NCI-H2196 (cell line): ENCODE data around the gene SHC4.

Experiments
- DNase-seq: peaks from one replicate; lab custom pipeline; 2025; ENCODE audit not compliant: unreplicated experiment; lab: John Stamatoyannopoulos, UW

The SHC4 gene

DNA sequence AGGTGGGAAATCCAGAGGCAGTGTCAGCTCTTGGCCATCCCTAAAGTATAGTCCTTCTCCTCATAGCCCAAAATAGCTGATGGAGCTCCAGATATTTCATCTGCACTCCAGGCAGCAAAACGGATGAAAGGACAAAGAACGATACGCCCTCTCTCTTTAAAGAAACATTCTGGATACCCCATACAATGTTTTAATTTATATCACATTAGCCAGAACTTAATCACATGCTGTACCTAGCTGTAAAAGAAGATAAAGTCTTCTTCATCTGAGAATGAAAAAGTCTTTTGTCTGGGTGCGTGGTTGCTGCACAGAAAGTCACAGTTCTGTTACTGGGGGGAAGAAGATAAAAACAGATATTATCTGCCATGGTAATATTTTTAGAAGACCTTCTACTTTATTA is 4.3 kb upstream of the SHC4 start:
- DNase-seq, result no peak

- DNase-seq, result no peak
Observed at GRCh38 chr15:48967336-48967735, 3.6 kb upstream of the SHC4 start.

DNA sequence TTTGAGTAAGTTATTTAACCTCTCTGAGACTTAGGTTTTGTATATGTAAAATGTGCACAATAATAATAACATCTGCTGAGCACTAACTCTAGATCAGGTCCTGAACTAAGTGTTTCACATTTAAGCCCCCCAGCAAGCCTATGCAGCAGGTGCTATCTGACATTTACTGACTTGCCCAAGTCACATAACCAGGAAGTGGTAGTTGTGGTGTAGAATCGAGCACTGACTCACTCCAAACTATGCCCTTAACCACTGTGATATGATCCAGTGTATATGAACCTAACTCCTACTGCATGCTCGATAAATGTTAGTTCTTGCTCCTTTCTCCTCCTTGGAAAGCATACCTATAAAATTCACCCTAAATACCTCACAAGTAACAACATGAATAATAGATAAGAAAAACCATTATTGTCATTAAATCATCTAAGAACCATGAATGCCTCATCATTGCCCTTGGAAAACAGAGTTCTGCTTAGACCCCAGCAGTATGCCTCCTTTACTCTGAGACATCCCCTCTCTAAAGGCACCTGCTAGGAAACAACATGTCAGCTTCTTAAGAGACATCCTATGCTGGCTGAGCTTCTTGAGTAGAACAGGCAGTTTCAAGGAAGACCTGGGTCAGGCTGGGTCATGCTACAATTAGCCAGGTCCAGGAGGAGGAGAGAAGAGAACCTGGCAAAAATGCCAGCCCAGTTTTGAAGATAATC is 3.0 kb upstream of the SHC4 start:
- DNase-seq, result no peak

DNA sequence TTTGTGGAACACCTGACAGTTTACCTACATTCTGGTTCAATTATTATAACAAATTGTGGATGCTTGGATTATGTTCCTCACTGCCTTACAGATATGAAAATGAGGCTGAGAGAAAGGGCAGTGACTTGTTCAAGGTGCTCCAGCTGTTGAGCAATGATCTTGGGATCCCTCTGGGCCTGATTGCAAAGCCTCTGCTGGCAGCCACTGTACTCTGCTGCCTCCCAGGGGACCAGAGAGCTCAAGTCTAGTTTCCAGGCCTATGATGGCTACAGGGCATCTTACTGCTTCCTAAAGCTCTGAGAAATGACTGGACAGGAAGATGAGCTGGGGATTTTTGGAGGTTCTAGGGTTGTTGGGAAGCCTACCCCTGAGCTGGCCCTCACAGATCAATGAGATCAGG is 2.3 kb upstream of the SHC4 start:
- no peak for DNase-seq

DNA sequence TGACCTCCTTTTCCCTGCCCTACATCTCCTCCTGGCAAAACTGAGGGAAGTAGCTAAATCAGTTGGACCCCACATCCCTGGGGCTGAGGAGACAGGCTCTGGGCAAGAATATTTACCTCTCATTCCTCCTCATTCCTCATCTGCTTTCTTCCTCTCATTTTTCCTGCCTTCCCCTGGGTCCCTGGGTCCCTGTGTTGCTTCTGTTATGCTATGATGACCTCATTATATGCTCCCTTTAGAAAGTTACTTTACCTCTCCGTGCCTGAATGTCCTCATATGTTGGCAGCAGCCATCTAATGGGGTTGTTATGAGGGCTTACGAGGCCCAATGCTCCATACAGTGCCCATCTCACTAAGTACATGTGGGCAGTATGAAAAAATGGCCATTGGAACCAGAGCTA is 1.2 kb upstream of the SHC4 start:
- no peak for DNase-seq

GRCh38 chr15:48962662-48963523 is 826 bp downstream of the SHC4 start:
- no peak for DNase-seq

DNA sequence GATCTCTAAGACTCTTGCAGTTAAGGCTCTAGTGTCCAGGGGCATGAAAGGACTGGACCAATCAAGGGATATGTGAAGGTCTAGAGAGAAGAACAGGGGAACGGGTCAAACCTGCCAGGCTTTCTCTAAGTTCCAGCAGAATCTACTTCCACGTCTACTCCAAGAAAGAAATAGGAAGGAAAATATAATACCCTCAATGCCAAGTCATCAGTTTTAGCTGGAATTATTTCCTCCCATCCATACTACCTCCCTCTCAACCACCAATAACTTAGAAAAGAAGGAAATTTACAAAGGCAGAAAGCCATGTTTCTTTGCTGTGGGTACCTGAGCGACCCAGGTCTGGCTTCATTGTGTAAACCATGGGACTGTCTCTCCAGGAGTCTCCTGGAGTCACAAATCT is 7.8 kb downstream of the SHC4 start:
- DNase-seq, result no peak

- DNase-seq, result no peak
Observed at GRCh38 chr15:48955370-48955769, 8.3 kb downstream of the SHC4 start.

- DNase-seq, result no peak
Observed at GRCh38 chr15:48954538-48954937, 9.2 kb downstream of the SHC4 start.

DNA sequence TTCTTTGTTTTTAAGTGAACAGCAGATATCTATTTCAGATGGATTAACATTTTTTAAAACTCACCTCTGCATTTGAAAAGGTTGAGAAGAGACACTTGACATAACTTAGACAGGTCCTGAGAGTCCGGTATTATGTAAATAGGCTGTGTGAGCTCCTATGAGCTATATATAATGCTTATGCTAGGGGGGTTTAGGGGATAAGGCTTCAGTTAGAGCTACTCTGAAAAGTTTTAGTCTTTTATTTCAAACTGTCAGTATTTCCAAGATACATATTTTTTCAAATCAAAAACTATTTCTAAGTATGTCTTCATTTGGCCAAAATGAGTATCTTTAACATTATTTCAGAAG is 16.9 kb downstream of the SHC4 start:
- DNase-seq, result no peak

DNA sequence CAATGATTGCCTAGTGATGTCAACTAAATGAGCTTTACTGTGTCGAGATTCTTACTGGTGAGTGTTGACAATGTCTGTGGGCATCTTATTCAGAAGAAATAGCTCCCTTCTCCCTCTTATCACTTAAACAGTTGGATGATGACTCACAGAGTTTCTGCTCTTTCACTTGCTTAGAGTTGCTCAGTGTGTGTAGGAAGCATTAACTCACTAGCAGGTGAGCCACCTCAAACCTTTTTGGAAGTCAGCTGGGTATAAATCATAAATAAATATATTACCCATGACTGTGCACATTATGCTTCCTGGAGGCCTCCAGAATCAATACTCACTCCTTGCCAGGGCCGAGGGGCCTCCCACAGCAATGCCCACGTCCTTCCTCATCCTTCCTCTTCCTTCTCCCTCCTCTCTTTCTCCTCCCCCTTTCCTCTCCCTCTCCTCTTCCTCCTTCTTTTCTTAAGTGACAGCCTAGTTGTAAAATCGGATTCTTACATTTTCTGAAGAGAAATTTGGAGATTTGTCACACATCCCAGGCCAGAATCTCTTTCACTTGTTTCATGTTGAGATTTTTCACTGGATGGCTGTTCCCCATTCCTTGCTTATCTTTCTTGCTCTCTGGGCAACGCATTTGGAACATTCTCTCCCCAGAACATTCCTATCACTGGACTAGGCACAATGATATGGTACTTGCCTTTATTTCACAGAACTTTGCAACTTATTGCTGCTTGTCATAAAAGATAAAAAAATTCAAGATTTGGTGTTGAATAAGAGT is 17.5 kb downstream of the SHC4 start:
- no peak for DNase-seq

DNA sequence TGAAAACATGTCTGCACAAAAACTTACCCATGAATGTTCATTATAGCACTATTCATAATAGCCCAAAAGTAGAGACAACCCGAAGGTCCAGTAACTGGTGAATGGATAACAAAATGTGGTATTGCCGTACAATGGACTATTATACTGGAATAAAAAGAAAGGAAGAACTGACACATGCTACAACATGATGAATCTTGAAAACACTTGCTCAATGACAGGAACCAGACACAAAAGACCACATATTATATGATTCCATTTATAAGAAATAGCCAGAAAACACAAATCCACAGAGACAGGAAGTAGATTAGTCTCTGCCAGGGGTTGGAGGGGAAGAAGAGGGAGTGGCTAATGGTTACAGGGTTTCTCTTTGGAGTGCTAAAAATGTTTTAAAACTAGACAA is 18.3 kb downstream of the SHC4 start:
- DNase-seq, result no peak

GRCh38 chr15:48941904-48942303 is 21.8 kb downstream of the SHC4 start:
- no peak for DNase-seq

DNA sequence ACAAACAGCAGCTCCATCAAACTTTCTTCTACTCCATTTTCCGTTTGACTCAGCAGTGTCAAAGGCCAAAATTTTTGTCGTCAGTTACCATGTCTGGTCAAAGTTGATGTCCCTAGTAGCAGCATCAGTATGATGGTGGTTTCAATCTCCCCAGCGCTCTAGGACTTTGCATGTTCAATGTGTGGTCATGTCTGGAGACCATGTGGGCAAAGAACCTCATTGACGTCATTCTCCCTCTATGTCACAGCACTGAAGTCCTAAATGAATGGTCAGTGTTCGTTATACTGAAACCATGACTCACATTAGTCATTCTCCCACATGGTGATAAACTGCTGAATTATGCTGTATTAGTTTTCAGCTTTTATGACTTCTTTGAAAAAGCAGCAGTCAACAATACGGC is 23.2 kb downstream of the SHC4 start:
- no peak for DNase-seq

GRCh38 chr15:48939648-48940047 is 24.1 kb downstream of the SHC4 start:
- DNase-seq, result no peak

- DNase-seq, result no peak
Observed at GRCh38 chr15:48937886-48938285, 25.8 kb downstream of the SHC4 start.

DNA sequence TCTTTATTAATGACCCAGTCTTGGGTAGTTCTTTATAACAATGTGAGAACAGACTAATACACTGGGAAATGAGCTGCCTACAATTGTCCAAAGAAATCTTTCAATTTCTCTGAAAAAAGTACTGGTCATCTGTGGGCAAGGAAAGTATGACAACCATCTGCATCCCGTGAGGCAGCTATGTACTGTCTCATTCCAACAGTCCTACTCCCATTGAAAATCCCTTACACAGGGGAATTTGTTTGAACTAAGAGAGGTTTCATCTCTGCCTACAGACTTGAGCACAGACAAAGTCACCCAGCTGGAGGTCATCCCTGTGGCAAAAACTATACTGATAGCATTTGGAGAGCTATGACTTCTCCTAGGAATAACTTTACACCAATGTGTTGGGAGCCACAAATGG is 27.1 kb downstream of the SHC4 start:
- DNase-seq, result no peak

- no peak for DNase-seq
Observed at GRCh38 chr15:48935236-48935635, 28.5 kb downstream of the SHC4 start.

DNA sequence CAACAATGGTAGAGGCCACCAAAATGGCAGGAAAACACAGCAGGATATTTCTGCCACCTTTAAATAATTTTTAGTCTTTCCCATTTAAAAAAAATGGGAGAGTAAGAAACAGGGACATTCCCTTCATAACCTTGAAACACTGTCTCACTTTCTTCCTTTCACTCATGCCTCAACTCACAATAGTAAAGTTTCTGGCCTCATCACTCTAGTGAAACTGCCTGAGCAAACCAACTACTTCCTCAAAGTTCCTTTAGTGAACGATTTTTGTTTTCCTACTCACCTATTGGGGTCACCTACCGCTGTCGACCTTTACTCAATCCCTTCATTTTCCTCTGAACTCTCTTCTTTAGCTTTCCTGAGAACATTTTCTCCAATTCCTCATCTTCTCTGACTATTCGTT is 33.0 kb downstream of the SHC4 start:
- no peak for DNase-seq

DNA sequence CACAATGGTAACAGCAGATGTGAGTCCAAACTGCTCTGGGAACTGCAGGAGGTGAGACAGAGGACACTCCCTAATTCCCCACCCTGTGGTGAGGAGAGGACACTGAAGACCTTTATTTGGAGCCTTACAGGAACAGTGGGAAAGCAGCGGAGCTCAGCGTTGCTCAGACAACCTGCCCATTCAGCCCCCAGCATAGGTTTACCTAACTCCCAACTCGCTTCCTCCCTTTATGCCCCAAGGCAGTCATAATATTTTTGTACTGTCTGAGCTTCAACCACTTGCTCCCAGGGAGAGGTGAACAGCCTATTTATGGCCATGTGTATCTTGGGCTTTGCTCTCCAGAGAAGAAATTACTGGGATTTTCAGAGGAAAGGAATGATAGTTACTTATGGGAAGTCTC is 34.1 kb downstream of the SHC4 start:
- DNase-seq, result no peak

- no peak for DNase-seq
Observed at GRCh38 chr15:48928877-48929538, 34.7 kb downstream of the SHC4 start.
